ENCODE data around the gene GM2A. TPM values are rescaled to one million over a fixed set of nuclear protein-coding genes. Genes with fewer than 3 reads are reported as not detected.

Gene GM2A
- total RNA-seq, 1 donor from 2014 or later: 35.4 TPM

DNA sequence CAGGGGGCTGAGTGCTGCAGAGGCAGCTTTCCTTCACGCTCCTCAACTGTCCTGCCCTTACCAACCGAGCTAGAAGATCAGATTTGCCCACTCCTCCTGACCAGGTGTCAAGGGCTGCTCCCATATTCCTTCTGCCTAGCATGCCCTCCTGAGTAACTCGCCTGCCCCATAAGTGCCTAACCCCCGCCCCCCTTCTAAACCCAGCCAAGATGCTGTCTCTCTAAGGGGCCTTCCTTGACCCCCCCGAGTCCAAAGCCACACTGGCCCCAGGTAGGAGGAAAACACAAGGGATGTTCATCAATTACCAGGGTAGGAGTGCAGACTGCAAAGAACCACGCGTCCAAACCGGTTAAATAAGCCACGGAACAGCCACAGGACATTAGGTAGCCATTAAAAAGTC is 33.8 kb upstream of the GM2A start:
- no peak overlapping the region for H3K4me3 ChIP-seq
- H3K4me1 ChIP-seq: peaks cover 100% of the 10 kb centered on the region
- H3K27me3 ChIP-seq (ENCODE audit: low read depth): no peaks in the 10 kb centered on the region
- TF ChIP-seq, protein P1, sequence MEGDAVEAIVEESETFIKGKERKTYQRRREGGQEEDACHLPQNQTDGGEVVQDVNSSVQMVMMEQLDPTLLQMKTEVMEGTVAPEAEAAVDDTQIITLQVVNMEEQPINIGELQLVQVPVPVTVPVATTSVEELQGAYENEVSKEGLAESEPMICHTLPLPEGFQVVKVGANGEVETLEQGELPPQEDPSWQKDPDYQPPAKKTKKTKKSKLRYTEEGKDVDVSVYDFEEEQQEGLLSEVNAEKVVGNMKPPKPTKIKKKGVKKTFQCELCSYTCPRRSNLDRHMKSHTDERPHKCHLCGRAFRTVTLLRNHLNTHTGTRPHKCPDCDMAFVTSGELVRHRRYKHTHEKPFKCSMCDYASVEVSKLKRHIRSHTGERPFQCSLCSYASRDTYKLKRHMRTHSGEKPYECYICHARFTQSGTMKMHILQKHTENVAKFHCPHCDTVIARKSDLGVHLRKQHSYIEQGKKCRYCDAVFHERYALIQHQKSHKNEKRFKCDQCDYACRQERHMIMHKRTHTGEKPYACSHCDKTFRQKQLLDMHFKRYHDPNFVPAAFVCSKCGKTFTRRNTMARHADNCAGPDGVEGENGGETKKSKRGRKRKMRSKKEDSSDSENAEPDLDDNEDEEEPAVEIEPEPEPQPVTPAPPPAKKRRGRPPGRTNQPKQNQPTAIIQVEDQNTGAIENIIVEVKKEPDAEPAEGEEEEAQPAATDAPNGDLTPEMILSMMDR (IDR thresholded peaks at IDR 0.05; ENCODE audit: borderline replicate concordance): no peak
- intact Hi-C loops (cut with micrococcal nuclease): no loop called here
- no peak for DNase-seq
- peak overlapping the region; percentile 88 for H3K27ac ChIP-seq (replicated peaks)
- no peaks in the 10 kb centered on the region for H3K9me3 ChIP-seq (replicated peaks)
- H3K36me3 ChIP-seq: no peaks in the 10 kb centered on the region

DNA sequence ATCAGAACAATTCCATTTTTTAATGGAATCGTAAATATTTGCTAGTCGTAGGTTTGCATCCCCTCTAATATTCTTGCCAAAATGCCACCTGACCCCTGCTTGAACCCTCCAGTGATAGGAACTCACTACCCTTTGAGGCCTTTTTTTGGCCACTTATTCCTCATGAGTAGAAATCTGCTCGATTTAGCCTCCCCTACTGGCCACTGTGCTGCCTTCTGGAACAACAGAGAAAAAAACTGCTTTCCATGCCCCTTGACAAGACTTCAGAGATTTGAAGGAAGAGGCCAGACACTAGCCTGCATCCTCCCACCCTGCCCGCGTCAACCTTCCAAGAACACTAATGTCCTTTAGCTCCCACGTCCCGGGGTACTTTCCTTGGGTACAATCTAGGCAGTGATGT is 33.2 kb upstream of the GM2A start:
- Histone ChIP-seq H3K4me1 (peaks cover 100% of the 10 kb centered on the region), H3K27me3 (ENCODE audit: low read depth) (no peaks in the 10 kb centered on the region), H3K4me3 (no peak overlapping the region), H3K9me3 (replicated peaks) (no peaks in the 10 kb centered on the region), H3K36me3 (no peaks in the 10 kb centered on the region), H3K27ac (replicated peaks) (peak overlapping the region; percentile 88)
- DNase-seq: no peak
- intact Hi-C loops (cut with micrococcal nuclease): no loop called here
- TF ChIP-seq, protein P1 (IDR thresholded peaks at IDR 0.05; ENCODE audit: borderline replicate concordance): peak; percentile 21

DNA sequence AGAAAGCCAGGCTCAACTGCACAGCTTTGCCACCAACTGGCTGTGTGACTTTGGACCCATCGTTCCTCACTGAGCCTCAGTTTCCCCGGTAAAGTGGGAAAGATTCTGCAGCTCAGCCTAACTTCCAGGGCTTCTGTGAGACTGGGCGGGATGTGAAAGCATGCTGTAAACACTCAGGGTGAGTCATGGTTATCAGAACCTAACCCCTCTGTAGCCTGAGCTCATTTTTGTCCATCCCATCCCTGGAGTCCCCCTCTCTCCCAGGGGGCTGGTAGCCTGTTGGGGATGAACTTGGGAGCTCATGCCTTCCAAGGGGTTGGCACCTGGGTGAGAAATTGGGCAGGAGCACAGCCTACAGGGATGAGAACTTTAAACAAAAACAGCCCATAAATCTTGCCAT is 31.4 kb upstream of the GM2A start:
- intact Hi-C loops (cut with micrococcal nuclease): no loop called here
- Histone ChIP-seq H3K4me3 (peak overlapping the region; percentile 88), H3K27me3 (ENCODE audit: low read depth) (no peaks in the 10 kb centered on the region), H3K27ac (replicated peaks) (peak overlapping the region; percentile 88), H3K9me3 (replicated peaks) (no peaks in the 10 kb centered on the region), H3K4me1 (peaks cover 83% of the 10 kb centered on the region), H3K36me3 (no peaks in the 10 kb centered on the region)
- TF ChIP-seq, protein P1 (IDR thresholded peaks at IDR 0.05; ENCODE audit: borderline replicate concordance): no peak
- no peak for DNase-seq

DNA sequence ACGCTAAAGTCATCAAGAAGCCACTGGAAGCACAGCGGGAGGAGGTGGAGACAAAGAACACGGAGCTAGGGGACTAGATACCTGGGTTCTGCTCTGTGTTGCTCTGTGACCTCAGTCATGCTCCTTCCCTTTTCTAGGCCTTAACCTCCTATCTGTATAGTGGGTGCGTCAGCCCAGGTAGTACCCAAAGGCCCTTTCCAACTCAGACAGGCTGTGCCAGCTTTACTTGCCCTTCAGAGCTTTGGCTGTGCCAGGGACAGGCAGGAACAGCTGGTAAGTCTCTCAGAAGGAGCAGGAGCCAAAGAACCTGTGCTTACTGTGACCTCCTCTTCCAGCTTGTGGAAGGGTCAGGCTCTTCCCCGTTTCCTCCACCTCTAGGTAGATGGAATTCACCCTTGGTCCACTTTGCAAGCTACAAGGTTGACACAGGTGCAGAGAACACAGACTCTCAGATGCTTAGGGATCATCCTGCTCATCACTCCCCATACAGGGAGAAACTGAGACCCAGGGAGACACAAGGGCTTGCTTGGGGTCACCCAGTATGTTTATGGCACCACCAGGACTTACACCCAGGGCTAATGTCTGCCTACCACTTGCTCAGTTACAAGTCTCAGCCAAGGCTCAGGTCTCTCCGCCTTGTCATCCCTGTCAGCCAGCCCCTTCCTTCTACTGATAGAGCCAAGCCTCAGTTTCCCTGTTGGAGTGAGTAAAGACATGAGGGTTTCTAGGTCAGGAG is 30.8 kb upstream of the GM2A start:
- TF ChIP-seq, protein P1 (IDR thresholded peaks at IDR 0.05; ENCODE audit: borderline replicate concordance): no peak
- H3K27ac ChIP-seq (replicated peaks): peak overlapping the region; percentile 88
- intact Hi-C loops (cut with micrococcal nuclease): no loop called here
- DNase-seq: no peak
- H3K9me3 ChIP-seq (replicated peaks): no peaks in the 10 kb centered on the region
- peak overlapping the region; percentile 88 for H3K4me3 ChIP-seq
- no peaks in the 10 kb centered on the region for H3K36me3 ChIP-seq
- H3K4me1 ChIP-seq: peaks cover 77% of the 10 kb centered on the region
- H3K27me3 ChIP-seq (ENCODE audit: low read depth): no peaks in the 10 kb centered on the region

DNA sequence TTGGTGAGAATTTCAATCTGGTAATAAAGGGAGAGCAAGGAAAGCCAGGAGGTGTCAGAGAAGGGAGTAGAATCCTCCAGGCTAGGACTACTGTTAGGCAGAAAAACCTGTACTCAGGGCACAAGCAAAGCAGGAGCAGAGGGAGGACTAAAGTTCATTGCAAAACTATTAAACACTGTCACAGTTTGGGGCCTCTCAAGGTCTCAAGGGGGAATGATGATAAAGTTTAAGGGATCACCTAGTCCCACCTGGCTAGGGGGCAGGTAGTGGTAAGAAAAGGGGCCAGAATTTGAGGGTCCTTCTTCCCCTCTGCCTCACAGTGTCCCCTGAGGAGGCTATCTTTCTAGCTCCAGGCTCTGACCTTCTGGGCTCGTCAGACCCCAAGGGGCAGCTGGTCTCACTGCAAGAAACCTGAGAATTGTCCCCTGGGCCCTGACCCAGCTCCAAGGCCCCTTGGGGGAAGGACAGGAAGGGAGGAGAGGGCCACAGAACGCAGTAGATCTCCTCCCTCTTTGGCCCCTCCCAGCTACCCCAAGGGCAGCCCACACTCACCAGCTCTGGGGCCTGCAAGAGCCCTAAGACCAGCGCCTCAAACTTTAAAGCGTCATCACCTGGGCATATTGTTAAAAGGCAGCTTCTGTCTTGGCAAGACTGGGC is 30.1 kb upstream of the GM2A start:
- intact Hi-C loops (cut with micrococcal nuclease): no loop called here
- H3K9me3 ChIP-seq (replicated peaks): no peaks in the 10 kb centered on the region

More for the DNA sequence above, 30.1 kb upstream of the GM2A start:
- Histone ChIP-seq H3K36me3 (no peaks in the 10 kb centered on the region), H3K27ac (replicated peaks) (peak overlapping the region; percentile 88), H3K4me3 (peak overlapping the region; percentile 88), H3K27me3 (ENCODE audit: low read depth) (no peaks in the 10 kb centered on the region), H3K4me1 (peaks cover 70% of the 10 kb centered on the region)
- TF ChIP-seq, protein P1 (IDR thresholded peaks at IDR 0.05; ENCODE audit: borderline replicate concordance): no peak
- DNase-seq: peak; percentile 47

Data from left ventricle myocardium inferior (tissue), 1 donor.